SKM-1 treated with dmso at 0.1 percent for 144 hours (cell line): Measurements from ENCODE around the gene ANKFY1.
"Not testable (repeated sequence)": the region's sequence is repeated elsewhere in the genome, so short reads cannot be mapped to it uniquely, and the experiment has no call there.

Experiments
- DNase-seq: peaks from one replicate; lab custom pipeline; 2025; ENCODE audit not compliant: unreplicated experiment; lab: John Stamatoyannopoulos, UW

The ANKFY1 gene

GRCh38 chr17:4221163-4221562 lies 42.6 kb downstream of the ANKFY1 start:
- no peak for DNase-seq

- DNase-seq: no peak
Measured at GRCh38 chr17:4220655-4221054, 43.1 kb downstream of the ANKFY1 start.

GRCh38 chr17:4219241-4219640 lies 44.5 kb downstream of the ANKFY1 start:
- DNase-seq: no peak

GRCh38 chr17:4215882-4216570 lies 47.8 kb downstream of the ANKFY1 start:
- DNase-seq: no peak

GRCh38 chr17:4214157-4214556 lies 49.6 kb downstream of the ANKFY1 start:
- DNase-seq: no peak

GRCh38 chr17:4209611-4210010 lies 54.2 kb downstream of the ANKFY1 start:
- DNase-seq: no peak

GRCh38 chr17:4208238-4208637 lies 55.5 kb downstream of the ANKFY1 start:
- DNase-seq: no peak

- DNase-seq: peak; percentile 2
Measured at GRCh38 chr17:4206962-4207361, 56.8 kb downstream of the ANKFY1 start.

GRCh38 chr17:4205917-4206316 lies 57.9 kb downstream of the ANKFY1 start:
- no peak for DNase-seq

GRCh38 chr17:4204710-4205173 lies 59.0 kb downstream of the ANKFY1 start:
- DNase-seq: no peak

- DNase-seq: no peak
Measured at GRCh38 chr17:4204190-4204589, 59.6 kb downstream of the ANKFY1 start.

- DNase-seq: no peak
Measured at GRCh38 chr17:4201226-4201625, 62.6 kb downstream of the ANKFY1 start.

GRCh38 chr17:4199818-4200402 lies 63.9 kb downstream of the ANKFY1 start:
- peak; percentile 3 for DNase-seq

GRCh38 chr17:4198995-4199394 lies 64.8 kb downstream of the ANKFY1 start:
- DNase-seq: no peak

GRCh38 chr17:4195306-4195705 lies 68.5 kb downstream of the ANKFY1 start:
- no peak for DNase-seq

GRCh38 chr17:4194796-4195195 lies 69.0 kb downstream of the ANKFY1 start:
- DNase-seq: no peak

- DNase-seq: not testable (repeated sequence)
Measured at GRCh38 chr17:4190791-4191190, 73.0 kb downstream of the ANKFY1 start.

GRCh38 chr17:4189280-4189679 lies 74.5 kb downstream of the ANKFY1 start:
- DNase-seq: no peak

- DNase-seq: no peak
Measured at GRCh38 chr17:4188076-4188475, 75.7 kb downstream of the ANKFY1 start.

GRCh38 chr17:4187076-4187475 lies 76.7 kb downstream of the ANKFY1 start:
- DNase-seq: no peak

- DNase-seq: no peak
Measured at GRCh38 chr17:4186357-4186881, 77.4 kb downstream of the ANKFY1 start.

- DNase-seq: no peak
Measured at GRCh38 chr17:4185656-4186055, 78.1 kb downstream of the ANKFY1 start.

GRCh38 chr17:4184811-4185210 lies 79.0 kb downstream of the ANKFY1 start:
- no peak for DNase-seq
